Ascending aorta (tissue), 2 donors: ENCODE results near the gene EFCAB12. TPM values are rescaled to one million over a fixed set of nuclear protein-coding genes. Genes with fewer than 3 reads are reported as not detected.
A peak's percentile ranks its signal among the peaks of the same experiment; 100 is the strongest.

Experiments used
- DNase-seq, 2 donors: peaks; one replicate each; pipeline ENCODE4 v3.0.0-alpha.2; 2019; ENCODE audit warnings: low spot score in 2 of 2
- H3K27ac ChIP-seq, 2 donors: fragments of 200-600 bp; sonication (generic); one replicate each; pipeline ENCODE4 v1.5.1; 2016 to 2017; ENCODE audit warnings: mild to moderate bottlenecking in 1 of 2
- H3K27me3 ChIP-seq: fragments of 200-600 bp; sonication (generic); one replicate; pipeline ENCODE4 v1.5.1; 2017
- H3K36me3 ChIP-seq, 2 donors: fragments of 200-600 bp; sonication (generic); one replicate each; pipeline ENCODE4 v1.5.1; 2016
- H3K4me1 ChIP-seq, 2 donors: fragments of 200-600 bp; sonication (generic); one replicate each; pipeline ENCODE4 v1.5.1; 2016 to 2017; ENCODE audit warnings: mild to moderate bottlenecking in 1 of 2
- H3K4me3 ChIP-seq, 2 donors: fragments of 200-600 bp; sonication (generic); one replicate each; pipeline ENCODE4 v1.5.1; 2016 to 2017; ENCODE audit warnings: mild to moderate bottlenecking in 1 of 2
- H3K9me3 ChIP-seq, 2 donors: fragments of 200-600 bp; sonication (generic); one replicate each; pipeline ENCODE4 v1.5.1; 2016
- intact Hi-C: fragments of 100-400 bp; cut with DNase I; formaldehyde crosslinking; loops from one replicate; pipeline ENCODE4 v1.15.1; 2023
- total RNA-seq: library from RNA; depleted of rRNA; stranded (reverse); fragments of >200 nt; gene quantifications from one replicate; pipeline ENCODE4 v1.1.0, GENCODE V29; 2016
- TF ChIP-seq, protein P1 (sequence below), 3 experiments: fragments of 200-600 bp in 2 of 3; fragments of 450-650 bp in 1 of 3; sonication (generic) in 2 of 3; IDR thresholded peaks; one replicate each; pipeline ENCODE4 v1.5.1; 2016 to 2019; ENCODE audit warnings: antibody characterized with exemption in 3 of 3, mild to moderate bottlenecking in 1 of 3, moderate library complexity in 1 of 3

Gene EFCAB12
- total RNA-seq, 1 donor from 2014 or later = not detected

- intact Hi-C loops = no loop called here
- no peak for DNase-seq
- peaks cover 10 to 57% of the 10 kb centered on the region in 2 donors for H3K36me3 ChIP-seq
- no peaks in the 10 kb centered on the region for H3K9me3 ChIP-seq
- H3K4me1 ChIP-seq = no peaks in the 10 kb centered on the region
- no peaks in the 10 kb centered on the region for H3K27me3 ChIP-seq
- no peak overlapping the region for H3K27ac ChIP-seq
- TF ChIP-seq, protein P1, sequence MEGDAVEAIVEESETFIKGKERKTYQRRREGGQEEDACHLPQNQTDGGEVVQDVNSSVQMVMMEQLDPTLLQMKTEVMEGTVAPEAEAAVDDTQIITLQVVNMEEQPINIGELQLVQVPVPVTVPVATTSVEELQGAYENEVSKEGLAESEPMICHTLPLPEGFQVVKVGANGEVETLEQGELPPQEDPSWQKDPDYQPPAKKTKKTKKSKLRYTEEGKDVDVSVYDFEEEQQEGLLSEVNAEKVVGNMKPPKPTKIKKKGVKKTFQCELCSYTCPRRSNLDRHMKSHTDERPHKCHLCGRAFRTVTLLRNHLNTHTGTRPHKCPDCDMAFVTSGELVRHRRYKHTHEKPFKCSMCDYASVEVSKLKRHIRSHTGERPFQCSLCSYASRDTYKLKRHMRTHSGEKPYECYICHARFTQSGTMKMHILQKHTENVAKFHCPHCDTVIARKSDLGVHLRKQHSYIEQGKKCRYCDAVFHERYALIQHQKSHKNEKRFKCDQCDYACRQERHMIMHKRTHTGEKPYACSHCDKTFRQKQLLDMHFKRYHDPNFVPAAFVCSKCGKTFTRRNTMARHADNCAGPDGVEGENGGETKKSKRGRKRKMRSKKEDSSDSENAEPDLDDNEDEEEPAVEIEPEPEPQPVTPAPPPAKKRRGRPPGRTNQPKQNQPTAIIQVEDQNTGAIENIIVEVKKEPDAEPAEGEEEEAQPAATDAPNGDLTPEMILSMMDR (IDR thresholded peaks at IDR 0.05) = no peak
- H3K4me3 ChIP-seq = no peak overlapping the region
Measured at GRCh38 chr3:129460155-129460554, 31.7 kb upstream of the EFCAB12 start.

DNA sequence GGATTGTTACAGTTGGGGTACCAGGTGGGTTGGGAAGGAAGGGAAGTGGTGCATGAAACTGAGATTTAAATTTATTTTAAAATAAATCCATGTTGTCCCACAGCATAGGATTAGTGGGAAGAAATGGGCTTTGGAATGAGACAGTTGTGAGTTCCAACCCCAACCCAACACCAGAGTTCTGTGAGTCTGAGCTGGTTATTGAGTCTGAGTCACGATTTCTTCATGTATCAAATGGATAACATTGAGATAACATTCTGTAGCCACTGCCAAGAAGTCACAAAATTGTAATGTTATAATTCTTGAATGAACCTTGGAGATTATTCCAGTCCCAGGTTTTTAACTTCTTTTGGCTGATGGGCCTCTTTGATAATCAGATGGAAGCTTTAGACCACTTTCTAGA lies 25.3 kb upstream of the EFCAB12 start:
- TF ChIP-seq, protein P1 (IDR thresholded peaks at IDR 0.05) = no peak
- no peak for DNase-seq
- Histone ChIP-seq H3K27me3 (no peaks in the 10 kb centered on the region), H3K27ac (no peak overlapping the region), H3K9me3 (no peaks in the 10 kb centered on the region), H3K4me1 (no peaks in the 10 kb centered on the region), H3K36me3 (peaks cover 8 to 37% of the 10 kb centered on the region in 2 donors), H3K4me3 (no peak overlapping the region)
- intact Hi-C loops = no loop called here

DNA sequence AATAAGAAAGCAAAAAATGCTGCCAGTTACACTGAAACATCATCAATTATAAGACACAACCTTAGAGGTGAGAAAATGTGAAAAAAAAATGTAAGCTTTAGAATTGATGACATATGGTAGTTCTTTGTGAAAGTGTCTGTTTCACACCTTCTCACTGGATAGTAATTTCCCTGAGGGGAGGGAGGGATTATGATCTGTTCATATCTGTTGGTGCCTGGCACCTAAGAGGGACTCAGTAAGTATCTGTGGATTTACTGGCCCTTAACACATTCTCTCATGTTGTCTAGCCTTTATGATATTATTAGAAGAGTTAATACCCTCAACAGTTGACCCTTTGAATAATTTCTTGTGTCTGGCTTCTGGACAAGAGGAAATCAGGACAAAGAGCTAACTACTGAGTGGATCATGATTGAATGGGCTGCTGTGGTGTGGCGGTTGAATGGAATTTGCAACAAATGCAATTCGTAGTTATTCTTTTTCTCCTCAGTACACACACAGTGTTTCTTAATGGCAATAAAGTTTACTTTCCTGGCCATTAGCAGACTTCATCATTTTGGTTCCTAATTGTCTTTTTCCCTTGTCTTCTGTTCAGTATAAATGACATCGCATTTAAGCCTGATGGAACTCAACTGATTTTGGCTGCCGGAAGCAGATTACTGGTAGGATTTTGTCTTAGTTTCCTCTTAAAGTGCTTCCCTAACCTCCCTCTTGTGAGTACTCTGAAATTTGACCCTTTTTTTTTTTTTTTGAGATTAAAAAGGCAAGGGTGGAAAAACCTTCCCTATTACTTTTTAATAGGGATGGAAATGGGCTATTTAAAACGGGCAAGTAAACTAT lies 21.1 kb upstream of the EFCAB12 start:
- H3K9me3 ChIP-seq = no peaks in the 10 kb centered on the region
- intact Hi-C loops = no loop called here
- no peaks in the 10 kb centered on the region for H3K27me3 ChIP-seq
- TF ChIP-seq, protein P1 (IDR thresholded peaks at IDR 0.05) = no peak
- H3K4me1 ChIP-seq = peaks cover 0 to 6% of the 10 kb centered on the region in 2 donors
- DNase-seq = no peak
- H3K36me3 ChIP-seq = peaks cover 4 to 14% of the 10 kb centered on the region in 2 donors
- no peak overlapping the region for H3K4me3 ChIP-seq
- H3K27ac ChIP-seq = peak overlapping the region in 1 of 2 donors; percentile 21

- Histone ChIP-seq H3K9me3 (no peaks in the 10 kb centered on the region), H3K27me3 (no peaks in the 10 kb centered on the region), H3K36me3 (peaks cover 2 to 5% of the 10 kb centered on the region in 2 donors), H3K4me3 (no peak overlapping the region), H3K27ac (no peak overlapping the region), H3K4me1 (peaks cover 0 to 6% of the 10 kb centered on the region in 2 donors)
- intact Hi-C loops = no loop called here
- no peak for DNase-seq
- TF ChIP-seq, protein P1 (IDR thresholded peaks at IDR 0.05) = no peak
Measured at GRCh38 chr3:129448186-129448895, 19.9 kb upstream of the EFCAB12 start.

DNA sequence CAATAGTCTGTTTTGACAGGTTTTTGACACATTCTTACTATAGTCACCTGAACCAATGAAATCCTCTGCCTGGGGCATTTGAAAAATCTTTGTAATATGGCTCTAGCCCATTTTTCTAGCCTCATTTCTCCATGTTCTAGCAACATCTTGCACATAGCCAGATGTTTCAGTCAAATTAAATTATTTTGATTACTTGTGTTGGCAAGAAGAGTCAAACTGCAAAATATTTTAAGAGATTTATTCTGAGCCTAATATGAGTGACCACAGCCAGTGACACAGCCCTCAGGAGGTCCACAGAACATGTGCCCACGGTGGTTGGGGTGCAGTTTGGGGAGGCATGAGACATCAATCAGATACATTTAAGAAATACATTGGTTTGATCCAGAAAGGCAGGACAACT lies 18.5 kb upstream of the EFCAB12 start:
- TF ChIP-seq, protein P1 (IDR thresholded peaks at IDR 0.05) = no peak
- Histone ChIP-seq H3K9me3 (no peaks in the 10 kb centered on the region), H3K4me1 (peaks cover 3 to 16% of the 10 kb centered on the region in 2 donors), H3K27me3 (no peaks in the 10 kb centered on the region), H3K27ac (no peak overlapping the region), H3K36me3 (no peaks in the 10 kb centered on the region), H3K4me3 (no peak overlapping the region)
- intact Hi-C loops = no loop called here
- DNase-seq = no peak
